GM18519 (cell line): ENCODE results near the gene FETUB.
A peak's percentile ranks its signal among the peaks of the same experiment; 100 is the strongest.
"Not testable (repeated sequence)": the region's sequence is repeated elsewhere in the genome, so short reads cannot be mapped to it uniquely, and the experiment has no call there.

Experiments used
- ATAC-seq: cut with Tn5 transposase; IDR thresholded peaks from one replicate; pipeline ENCODE4 v1.9.1; 2021; ENCODE audit warnings: mild to moderate bottlenecking, moderate library complexity; ENCODE audit not compliant: unreplicated experiment, low FRiP score

The FETUB gene

DNA sequence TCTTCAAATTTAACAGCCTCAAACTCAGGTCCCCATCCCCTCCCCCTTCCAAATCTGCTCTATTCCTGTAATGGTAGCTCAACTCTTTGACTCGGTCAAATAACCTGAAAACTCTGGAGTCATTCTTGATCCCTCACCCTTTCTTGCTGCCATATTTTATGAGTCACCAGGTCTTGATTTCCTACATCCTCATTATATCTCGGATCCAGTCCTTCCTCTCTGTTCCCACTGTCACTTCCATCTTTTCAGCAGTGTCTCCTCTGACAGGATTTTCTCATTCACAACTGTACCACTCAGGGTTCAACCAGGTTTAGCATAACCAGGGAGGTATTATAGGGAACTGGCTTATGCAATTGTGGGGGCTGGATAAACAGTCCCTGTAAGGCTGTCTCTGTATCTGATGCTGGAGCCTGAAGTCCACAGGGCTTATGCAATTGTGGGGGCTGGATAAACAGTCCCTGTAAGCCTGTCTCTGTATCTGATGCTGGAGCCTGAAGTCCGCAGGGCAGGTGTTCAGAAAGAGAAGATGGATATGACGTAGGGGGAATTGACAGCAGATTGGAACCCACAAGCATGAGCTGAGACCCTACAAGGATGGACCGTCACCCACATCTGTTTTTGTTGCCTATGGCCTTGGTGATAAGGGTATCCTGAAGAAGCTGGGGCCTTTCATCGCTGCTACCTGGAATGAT is 9.1 kb upstream of the FETUB start:
- no peak for ATAC-seq

DNA sequence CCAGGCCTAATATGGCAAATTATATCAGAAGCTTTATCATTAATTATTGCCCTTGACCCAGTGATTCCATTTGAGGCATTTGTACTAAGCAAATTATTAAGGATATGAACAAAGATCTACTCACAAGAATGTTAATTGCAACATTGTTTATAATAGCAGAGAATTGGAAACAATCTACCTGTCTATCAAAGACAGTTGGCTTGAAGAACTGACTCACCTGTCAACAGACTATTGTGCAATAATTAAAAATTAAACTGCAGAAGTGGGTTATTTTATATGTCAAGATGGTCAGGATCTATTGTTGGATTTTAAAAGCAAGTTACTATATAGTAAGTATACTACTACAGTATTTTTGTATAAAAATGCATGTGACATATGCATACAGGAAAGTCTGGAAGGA is 6.7 kb upstream of the FETUB start:
- ATAC-seq: no peak

DNA sequence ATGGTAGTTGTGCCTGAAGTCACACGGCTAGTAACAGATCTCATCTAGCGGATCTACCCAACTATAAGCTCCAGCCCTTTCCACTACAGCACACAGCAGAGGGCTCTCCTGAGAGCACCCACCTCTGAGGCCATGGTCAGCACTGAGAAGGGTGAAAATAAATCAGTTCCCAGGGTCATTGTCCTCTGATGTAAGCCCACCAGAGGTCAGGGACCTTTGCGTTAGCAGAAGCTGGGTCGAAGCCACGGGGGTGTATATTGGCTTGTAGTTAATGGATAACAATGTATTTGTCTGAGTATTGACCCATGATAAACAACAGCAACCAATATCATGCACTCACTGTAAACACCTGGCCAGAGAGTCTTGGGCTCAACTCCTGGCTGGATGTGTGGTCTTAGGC is 6.0 kb upstream of the FETUB start:
- not testable (repeated sequence) for ATAC-seq

DNA sequence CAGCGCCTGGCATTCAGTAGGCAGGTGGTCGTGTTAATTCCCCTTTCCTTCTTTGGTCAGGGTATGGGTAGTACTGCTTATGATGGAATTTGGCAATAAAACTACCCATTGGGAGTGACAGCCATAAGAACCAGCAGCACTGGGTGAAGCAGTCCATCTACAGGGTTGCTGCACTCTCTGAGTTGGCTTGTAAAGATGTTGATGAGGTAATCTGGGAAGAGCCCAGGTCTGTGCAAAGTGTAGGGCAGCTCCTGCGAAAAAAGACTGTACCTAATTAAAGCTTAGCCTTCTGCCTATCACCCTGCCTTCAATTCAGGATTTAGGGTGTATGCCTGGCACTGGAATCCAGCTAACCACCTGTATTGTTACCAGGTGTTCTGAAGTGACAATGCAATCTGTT is 4.7 kb upstream of the FETUB start:
- ATAC-seq: no peak

- ATAC-seq: no peak
Observed at GRCh38 chr3:186636536-186636935, 3.7 kb upstream of the FETUB start.

DNA sequence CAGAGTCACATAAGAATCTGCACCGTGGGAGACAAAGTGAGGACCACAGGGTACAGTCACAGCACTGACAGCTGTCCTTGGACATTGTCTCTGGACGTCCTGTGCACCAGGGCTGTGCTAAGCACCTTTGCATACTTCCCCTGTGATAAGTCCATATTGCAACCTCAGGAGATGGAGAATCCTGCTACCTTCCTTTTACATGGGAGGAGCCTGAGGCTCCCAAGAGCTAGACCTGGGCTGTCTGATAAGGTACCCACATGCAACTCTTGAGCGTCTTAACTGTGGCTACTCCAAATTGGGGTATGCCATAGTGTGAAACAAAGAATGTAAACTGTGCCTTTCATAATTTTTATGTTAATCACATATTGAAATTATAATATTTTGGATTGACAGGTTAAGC is 2.5 kb upstream of the FETUB start:
- no peak for ATAC-seq

DNA sequence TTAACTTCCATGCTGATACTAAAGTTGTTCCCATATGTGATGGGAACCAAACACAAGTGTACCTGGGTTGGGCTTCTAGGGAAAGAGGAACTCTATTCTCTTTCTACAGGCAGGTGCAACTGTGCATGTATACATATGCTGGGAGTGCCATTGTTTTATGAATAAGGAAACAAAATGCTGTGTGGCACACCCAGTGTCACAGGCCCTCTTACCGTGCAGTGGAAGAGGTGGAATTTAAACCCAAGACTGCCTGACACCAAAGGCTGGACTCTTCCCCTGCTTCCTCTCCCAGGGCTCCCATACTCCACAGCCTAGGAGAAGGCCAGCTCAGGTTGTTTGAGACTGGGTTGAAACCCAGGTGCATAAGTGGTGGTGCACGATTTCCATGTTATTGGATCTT is 1.9 kb upstream of the FETUB start:
- no peak for ATAC-seq

- ATAC-seq: no peak
Observed at GRCh38 chr3:186640473-186640818, 247 bp downstream of the FETUB start.

GRCh38 chr3:186640929-186641328 is 730 bp downstream of the FETUB start:
- no peak for ATAC-seq

DNA sequence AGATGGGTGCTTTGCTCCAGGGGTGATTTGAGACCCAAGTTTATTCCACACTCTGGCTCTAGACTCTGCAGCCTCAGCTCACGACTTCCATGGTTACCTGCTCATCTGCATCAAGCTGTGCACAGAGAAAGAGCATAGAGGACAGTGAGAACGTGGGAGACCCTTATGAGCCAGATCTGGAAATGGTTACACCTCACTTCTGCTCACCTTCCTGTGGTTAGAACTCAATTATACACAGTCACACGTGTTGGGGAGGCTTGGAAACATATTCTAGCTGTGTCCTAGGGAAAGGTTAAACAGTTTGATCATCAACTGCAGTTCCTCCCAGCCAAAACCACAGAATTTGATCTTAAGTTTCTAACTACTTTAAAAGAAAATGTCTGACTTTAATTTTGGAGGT is 1.8 kb downstream of the FETUB start:
- no peak for ATAC-seq

DNA sequence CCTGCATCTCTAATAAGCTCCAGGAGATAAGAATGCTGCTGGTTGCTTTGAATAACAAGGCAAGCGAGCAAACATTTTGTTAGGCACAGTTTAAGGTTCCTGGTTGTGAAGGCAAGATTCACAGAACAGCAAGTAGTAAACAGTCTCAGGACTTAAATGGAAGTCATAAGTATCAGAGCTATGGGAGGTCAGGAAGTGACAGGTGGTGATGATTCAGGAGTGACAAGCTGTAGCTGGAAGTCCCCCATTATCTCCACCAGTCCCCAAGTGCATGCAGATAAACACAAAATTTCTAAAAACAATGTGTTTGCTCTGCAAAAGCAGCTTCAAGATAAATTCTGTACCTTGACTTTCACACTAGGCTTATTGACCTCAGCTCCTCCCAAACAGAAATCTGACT is 3.3 kb downstream of the FETUB start:
- ATAC-seq: no peak

DNA sequence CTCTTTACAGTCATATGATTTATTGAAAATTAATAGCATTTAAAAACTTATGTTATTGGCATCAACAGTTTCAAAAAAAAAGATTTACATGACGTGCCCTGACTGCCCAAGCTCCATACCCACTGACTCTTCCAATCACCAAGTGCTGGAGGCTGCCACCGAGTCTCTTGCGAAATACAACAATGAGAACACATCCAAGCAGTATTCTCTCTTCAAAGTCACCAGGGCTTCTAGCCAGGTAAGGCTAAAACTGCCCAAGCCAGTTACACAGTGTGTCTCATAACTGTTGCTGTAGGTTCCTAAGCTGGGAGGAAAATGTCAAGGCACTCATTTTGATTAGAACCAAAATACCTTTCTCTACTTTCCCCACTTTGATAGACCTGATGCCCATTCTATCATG is 4.5 kb downstream of the FETUB start:
- no peak for ATAC-seq

DNA sequence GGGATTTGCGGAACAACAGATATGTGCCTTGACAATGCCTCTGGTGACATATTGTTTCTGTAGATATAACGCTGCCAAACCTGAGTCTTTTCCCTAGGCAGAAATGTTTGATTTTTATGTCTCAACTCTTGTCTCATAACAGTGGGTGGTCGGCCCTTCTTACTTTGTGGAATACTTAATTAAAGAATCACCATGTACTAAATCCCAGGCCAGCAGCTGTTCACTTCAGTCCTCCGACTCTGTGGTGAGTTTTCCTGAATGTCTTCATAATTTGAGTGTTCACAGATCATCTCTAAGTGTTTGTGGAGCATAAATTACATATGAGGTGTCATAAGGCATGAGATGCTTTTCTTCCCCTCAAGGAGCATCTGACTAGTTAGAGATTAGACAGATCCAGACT is 5.9 kb downstream of the FETUB start:
- no peak for ATAC-seq

GRCh38 chr3:186646841-186647240 is 6.6 kb downstream of the FETUB start:
- no peak for ATAC-seq

DNA sequence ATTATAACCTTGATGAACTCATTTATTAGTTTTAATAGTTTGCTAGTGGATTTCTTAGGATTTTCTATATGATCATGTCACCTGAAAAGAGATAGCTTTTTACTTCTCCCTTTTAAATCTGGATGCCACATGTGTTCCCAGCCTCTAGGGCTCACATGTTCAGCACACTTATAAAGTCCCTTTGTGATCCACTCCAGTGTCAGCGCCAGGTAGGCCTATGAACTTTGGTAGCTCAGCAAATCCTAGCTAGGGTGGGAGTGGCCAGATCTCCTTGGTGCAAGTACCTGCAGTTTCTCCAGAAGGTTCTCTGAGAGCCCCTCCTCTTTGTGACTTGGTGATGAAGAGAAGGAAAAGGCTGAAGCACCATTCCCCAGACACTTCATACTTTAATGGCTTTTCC is 8.7 kb downstream of the FETUB start:
- no peak for ATAC-seq

- no peak for ATAC-seq
Observed at GRCh38 chr3:186651678-186652215, 11.5 kb downstream of the FETUB start.

DNA sequence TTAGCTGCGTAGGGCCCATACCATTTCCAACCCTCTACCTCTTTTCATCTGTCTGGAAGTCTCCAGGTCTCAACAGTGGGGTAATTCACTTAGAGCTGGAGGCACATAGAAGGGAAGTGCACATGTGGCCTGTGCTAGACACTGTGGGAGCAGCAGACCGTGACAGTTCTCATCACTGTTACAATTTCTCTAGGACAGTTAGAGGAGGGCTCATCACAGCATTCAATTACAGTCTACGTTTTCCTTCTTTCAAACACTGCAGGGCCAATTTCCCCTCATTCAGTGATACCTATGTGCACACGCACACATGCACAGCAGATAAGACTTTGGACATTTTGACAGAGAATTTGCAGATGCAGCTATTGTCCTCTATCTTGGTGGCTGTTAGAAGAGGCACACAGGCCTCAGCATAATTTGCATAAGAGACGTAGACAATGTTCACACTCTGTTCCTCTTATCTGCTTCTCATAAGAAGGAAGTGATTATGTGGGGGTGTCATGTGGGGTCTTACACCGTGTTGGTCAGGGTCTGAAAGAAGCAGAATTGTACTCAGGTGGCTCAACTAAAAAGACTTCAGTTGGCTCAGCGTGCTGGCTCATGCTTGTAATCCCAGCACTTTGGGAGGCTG is 13.0 kb downstream of the FETUB start:
- ATAC-seq: peak; percentile 84

GRCh38 chr3:186653984-186654383 is 13.8 kb downstream of the FETUB start:
- no peak for ATAC-seq

GRCh38 chr3:186663361-186664118 is 23.3 kb downstream of the FETUB start:
- ATAC-seq: no peak

- ATAC-seq: no peak
Observed at GRCh38 chr3:186664119-186664495, 23.9 kb downstream of the FETUB start.

- ATAC-seq: no peak
Observed at GRCh38 chr3:186664506-186664905, 24.3 kb downstream of the FETUB start.
